Aorta (tissue), 5 donors: ENCODE data around the gene FBXO39. TPM values are rescaled to one million over a fixed set of nuclear protein-coding genes. Genes with fewer than 3 reads are reported as not detected.

ENCODE experiments used
- ATAC-seq: fragments of 200-7000 bp; cut with Tn5 transposase; one replicate; pipeline ENCODE4 v1.9.1; 2022; ENCODE audit warnings: moderate library complexity; ENCODE audit not compliant: low FRiP score
- DNase-seq, 2 donors: peaks; one replicate each; pipeline ENCODE4 v3.0.0-alpha.2; 2020
- H3K27ac ChIP-seq, 2 donors: one replicate each; pipeline ENCODE4 v1.5.1; 2013; ENCODE audit warnings: low read length in 2 of 2, mild to moderate bottlenecking in 2 of 2, moderate library complexity in 2 of 2, control low read depth in 1 of 2, inconsistent platforms in 1 of 2, low read depth in 1 of 2
- H3K27me3 ChIP-seq, 2 donors: one replicate each; pipeline ENCODE4 v1.6.1; 2013; ENCODE audit warnings: control low read depth in 1 of 2, low read length in 1 of 2, mild to moderate bottlenecking in 1 of 2, moderate library complexity in 1 of 2; ENCODE audit not compliant: insufficient read depth in 2 of 2, control insufficient read depth in 1 of 2
- H3K36me3 ChIP-seq, 2 donors: one replicate each; pipeline ENCODE4 v1.6.1; 2013; ENCODE audit warnings: control low read depth in 1 of 2, low read length in 1 of 2, mild to moderate bottlenecking in 1 of 2; ENCODE audit not compliant: insufficient read depth in 2 of 2, control insufficient read depth in 1 of 2
- H3K4me1 ChIP-seq, 2 donors: one replicate each; pipeline ENCODE4 v1.6.1; 2013; ENCODE audit warnings: low read length in 2 of 2, control low read depth in 1 of 2, mild to moderate bottlenecking in 1 of 2, moderate library complexity in 1 of 2; ENCODE audit not compliant: insufficient read depth in 2 of 2, control insufficient read depth in 1 of 2
- H3K4me3 ChIP-seq, 2 donors: one replicate each; pipeline ENCODE4 v1.5.1; 2013; ENCODE audit warnings: low read length in 2 of 2, control low read depth in 1 of 2, mild to moderate bottlenecking in 1 of 2
- H3K9me3 ChIP-seq: one replicate; pipeline ENCODE4 v1.6.1; 2013; ENCODE audit warnings: mild to moderate bottlenecking, low read length; ENCODE audit not compliant: control insufficient read depth
- WGBS, 2 donors: extraction: QIAGEN DNeasy Blood & Tissue Kit; methylation state at CpG; one replicate each; pipeline ENCODE4 v1.1.7; 2013; 5-methylcytosine and 5-hydroxymethylcytosine counted together
- intact Hi-C, 2 donors: fragments of 100-400 bp; cut with DNase I; formaldehyde crosslinking; loops; one replicate each; pipeline versions ENCODE4 v1.14.2 to v1.15.0; 2022
- polyA plus RNA-seq, 2 donors: library from polyadenylated mRNA; stranded (reverse); fragments of 200-250 nt; gene quantifications; one replicate each; pipeline ENCODE4 v1.2.3, GENCODE V29; 2013
- total RNA-seq, 2 donors: library from RNA; stranded (reverse); fragmentation: NEBNext Ultra II Directional; extraction: Animal tissue kit (Norgen Biotek cat#: 25700); gene quantifications; one replicate each; pipeline ENCODE4 v1.2.1, GENCODE V29; 2021
- donor health status: healthy with polysubstance abuse.
- donor health status: Bipolar disorder and iron deficiency.
- donor health status: DM: no; HTN: no; CAD: no.
- donor health status: DM: no; HTN: no; CAD: no.
- donor health status: DM: yes; HTN: yes; CAD: no.

Gene FBXO39
- total and polyA plus RNA-seq, 4 donors = 0.26 to 2.0 (median 0.26) TPM; not detected in 1

- intact Hi-C loops = no loop called here
- no peaks in the 10 kb centered on the region for H3K27me3 ChIP-seq
- no peak overlapping the region for H3K4me3 ChIP-seq
- DNase-seq = no peak
- H3K9me3 ChIP-seq = peaks cover 6% of the 10 kb centered on the region
- no peak overlapping the region for H3K27ac ChIP-seq
- H3K36me3 ChIP-seq = no peaks in the 10 kb centered on the region
- ATAC-seq = no peak
- WGBS, 2 donors = 68 to 73% methylated on average over 3 of the region's 3 CpGs
- H3K4me1 ChIP-seq = no peaks in the 10 kb centered on the region
Observed at GRCh38 chr17:6780886-6781285, 4.9 kb downstream of the FBXO39 start.

GRCh38 chr17:6782244-6782643 is 6.2 kb downstream of the FBXO39 start:
- H3K9me3 ChIP-seq = peaks cover 6% of the 10 kb centered on the region
- no peak overlapping the region for H3K4me3 ChIP-seq

GRCh38 chr17:6786618-6787017 is 10.6 kb downstream of the FBXO39 start:
- no peak for DNase-seq
- Histone ChIP-seq H3K9me3 (no peaks in the 10 kb centered on the region), H3K27me3 (peaks cover 0 to 2% of the 10 kb centered on the region in 2 donors), H3K27ac (no peak overlapping the region), H3K4me3 (no peak overlapping the region), H3K4me1 (no peaks in the 10 kb centered on the region), H3K36me3 (no peaks in the 10 kb centered on the region)
- no peak for ATAC-seq
- 68 to 72% methylated on average over 8 of the region's 8 CpGs for WGBS, 2 donors
- intact Hi-C loops = no loop called here

More at GRCh38 chr17:6782244-6782643, 6.2 kb downstream of the FBXO39 start:
- no peaks in the 10 kb centered on the region for H3K4me1 ChIP-seq
- DNase-seq (no peak), ATAC-seq (no peak)
- 87 to 91% methylated on average over 4 of the region's 4 CpGs for WGBS, 2 donors
- intact Hi-C loops = no loop called here
- H3K27ac ChIP-seq = no peak overlapping the region
- H3K27me3 ChIP-seq = no peaks in the 10 kb centered on the region
- no peaks in the 10 kb centered on the region for H3K36me3 ChIP-seq

GRCh38 chr17:6787081-6787693 is 11.2 kb downstream of the FBXO39 start:
- Histone ChIP-seq H3K9me3 (no peaks in the 10 kb centered on the region), H3K27me3 (peaks cover 0 to 2% of the 10 kb centered on the region in 2 donors), H3K27ac (no peak overlapping the region), H3K36me3 (no peaks in the 10 kb centered on the region), H3K4me1 (no peaks in the 10 kb centered on the region), H3K4me3 (no peak overlapping the region)
- DNase-seq = no peak
- ATAC-seq = no peak
- 56 to 59% methylated on average over 10 of the region's 10 CpGs for WGBS, 2 donors
- intact Hi-C loops = no loop called here

GRCh38 chr17:6789146-6789545 is 13.1 kb downstream of the FBXO39 start:
- intact Hi-C loops = no loop called here

GRCh38 chr17:6793748-6794493 is 17.9 kb downstream of the FBXO39 start:
- WGBS, 2 donors = 69 to 77% methylated on average over 5 of the region's 5 CpGs
- no peak for ATAC-seq
- intact Hi-C loops = no loop called here
- Histone ChIP-seq H3K27me3 (peaks cover 0 to 2% of the 10 kb centered on the region in 2 donors), H3K36me3 (no peaks in the 10 kb centered on the region), H3K9me3 (no peaks in the 10 kb centered on the region), H3K4me3 (no peak overlapping the region), H3K4me1 (no peaks in the 10 kb centered on the region), H3K27ac (no peak overlapping the region)
- no peak for DNase-seq

More at GRCh38 chr17:6789146-6789545, 13.1 kb downstream of the FBXO39 start:
- Histone ChIP-seq H3K36me3 (no peaks in the 10 kb centered on the region), H3K27me3 (peaks cover 0 to 2% of the 10 kb centered on the region in 2 donors), H3K27ac (no peak overlapping the region), H3K9me3 (no peaks in the 10 kb centered on the region), H3K4me3 (no peak overlapping the region), H3K4me1 (no peaks in the 10 kb centered on the region)
- WGBS, 2 donors = 70% methylated on average over 4 of the region's 4 CpGs
- ATAC-seq (no peak), DNase-seq (no peak)

GRCh38 chr17:6796017-6796886 is 20.2 kb downstream of the FBXO39 start:
- no peaks in the 10 kb centered on the region for H3K9me3 ChIP-seq
- no peaks in the 10 kb centered on the region for H3K36me3 ChIP-seq
- ATAC-seq (no peak), DNase-seq (no peak)
- H3K4me3 ChIP-seq = no peak overlapping the region
- no peaks in the 10 kb centered on the region for H3K27me3 ChIP-seq
- intact Hi-C loops = no loop called here
- WGBS, 2 donors = 57 to 59% methylated on average over 10 of the region's 10 CpGs
- H3K27ac ChIP-seq = no peak overlapping the region
- no peaks in the 10 kb centered on the region for H3K4me1 ChIP-seq

GRCh38 chr17:6796887-6797490 is 21.0 kb downstream of the FBXO39 start:
- intact Hi-C loops = no loop called here
- WGBS, 2 donors = 68% methylated on average over 2 of the region's 2 CpGs
- no peaks in the 10 kb centered on the region for H3K27me3 ChIP-seq
- H3K27ac ChIP-seq = no peak overlapping the region
- H3K9me3 ChIP-seq = no peaks in the 10 kb centered on the region
- H3K36me3 ChIP-seq = no peaks in the 10 kb centered on the region
- no peaks in the 10 kb centered on the region for H3K4me1 ChIP-seq
- H3K4me3 ChIP-seq = no peak overlapping the region
- DNase-seq = no peak
- no peak for ATAC-seq
